Right lobe of liver (tissue), 4 donors: ENCODE data around the gene CYP26A1.

Experiments
- CTCF ChIP-seq, 4 donors: fragments of 200-600 bp in 3 of 4; fragments of 450-650 bp in 1 of 4; IDR thresholded peaks; one replicate each; pipeline versions ENCODE4 v1.5.1 to v1.8.0; 2016 to 2022; ENCODE audit warnings: antibody characterized with exemption in 4 of 4, mild to moderate bottlenecking in 2 of 4
- POLR2A ChIP-seq: fragments of 450-650 bp; IDR thresholded peaks from one replicate; pipeline ENCODE4 v1.6.1; 2017; ENCODE audit warnings: antibody characterized with exemption, mild to moderate bottlenecking
- donor health status: DM: no; HTN: no; CAD: no.
- donor health status: DM: no; HTN: no; CAD: no.
- donor health status: DM: no; HTN: yes; CAD: no.

- TF ChIP-seq CTCF (IDR thresholded peaks at IDR 0.05) (no peak), POLR2A (no peak)
Measured at GRCh38 chr10:93072225-93072712, 1.4 kb upstream of the CYP26A1 start.
